HG03135 (cell line): ENCODE measurements around the gene QRICH1.

ENCODE experiments used
- ATAC-seq: cut with Tn5 transposase; IDR thresholded peaks from one replicate; pipeline ENCODE4 v1.9.1; 2021; ENCODE audit warnings: mild to moderate bottlenecking, moderate library complexity; ENCODE audit not compliant: unreplicated experiment

QRICH1 gene

GRCh38 chr3:49035281-49035680 is 58.6 kb downstream of the QRICH1 start:
- ATAC-seq: no peak

DNA sequence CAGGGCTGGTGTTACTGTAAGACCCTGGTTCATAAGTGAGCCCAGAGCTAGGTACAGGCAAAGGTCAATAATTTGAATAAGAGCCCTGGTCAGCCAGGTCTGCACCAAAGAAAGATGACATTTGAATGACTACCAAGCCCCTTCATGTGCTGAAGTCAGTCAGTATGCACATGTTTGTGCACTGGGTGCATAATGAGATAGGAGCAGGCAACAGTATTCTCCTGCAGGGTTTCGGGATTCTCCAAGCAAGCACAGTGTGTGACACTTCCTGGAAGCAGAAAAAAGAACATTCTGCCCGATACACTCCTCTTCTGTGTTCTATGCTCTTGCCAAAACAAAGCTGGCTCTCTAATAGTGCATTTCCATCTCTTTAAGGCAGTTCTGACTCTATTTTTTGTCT is 59.2 kb downstream of the QRICH1 start:
- no peak for ATAC-seq

GRCh38 chr3:49032646-49033304 is 61.1 kb downstream of the QRICH1 start:
- ATAC-seq: no peak

- no peak for ATAC-seq
These were observed 63.5 kb downstream of the QRICH1 start for GRCh38 chr3:49030321-49030720.

DNA sequence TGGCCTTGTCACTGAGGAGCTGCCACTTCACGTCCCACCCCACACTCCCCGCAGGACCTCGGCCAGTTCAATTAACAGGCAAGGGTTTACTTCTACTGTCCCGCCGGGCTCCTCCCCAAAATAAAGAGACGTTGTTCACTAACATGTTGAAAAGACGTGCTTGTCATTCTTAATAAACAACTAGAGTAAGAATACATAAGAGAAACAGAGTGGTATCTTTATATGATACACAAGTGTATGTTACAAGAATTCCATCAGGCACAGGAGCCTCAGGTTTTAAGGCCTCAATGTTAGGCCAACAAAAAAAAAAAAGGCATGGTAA is 64.3 kb downstream of the QRICH1 start:
- no peak for ATAC-seq

DNA sequence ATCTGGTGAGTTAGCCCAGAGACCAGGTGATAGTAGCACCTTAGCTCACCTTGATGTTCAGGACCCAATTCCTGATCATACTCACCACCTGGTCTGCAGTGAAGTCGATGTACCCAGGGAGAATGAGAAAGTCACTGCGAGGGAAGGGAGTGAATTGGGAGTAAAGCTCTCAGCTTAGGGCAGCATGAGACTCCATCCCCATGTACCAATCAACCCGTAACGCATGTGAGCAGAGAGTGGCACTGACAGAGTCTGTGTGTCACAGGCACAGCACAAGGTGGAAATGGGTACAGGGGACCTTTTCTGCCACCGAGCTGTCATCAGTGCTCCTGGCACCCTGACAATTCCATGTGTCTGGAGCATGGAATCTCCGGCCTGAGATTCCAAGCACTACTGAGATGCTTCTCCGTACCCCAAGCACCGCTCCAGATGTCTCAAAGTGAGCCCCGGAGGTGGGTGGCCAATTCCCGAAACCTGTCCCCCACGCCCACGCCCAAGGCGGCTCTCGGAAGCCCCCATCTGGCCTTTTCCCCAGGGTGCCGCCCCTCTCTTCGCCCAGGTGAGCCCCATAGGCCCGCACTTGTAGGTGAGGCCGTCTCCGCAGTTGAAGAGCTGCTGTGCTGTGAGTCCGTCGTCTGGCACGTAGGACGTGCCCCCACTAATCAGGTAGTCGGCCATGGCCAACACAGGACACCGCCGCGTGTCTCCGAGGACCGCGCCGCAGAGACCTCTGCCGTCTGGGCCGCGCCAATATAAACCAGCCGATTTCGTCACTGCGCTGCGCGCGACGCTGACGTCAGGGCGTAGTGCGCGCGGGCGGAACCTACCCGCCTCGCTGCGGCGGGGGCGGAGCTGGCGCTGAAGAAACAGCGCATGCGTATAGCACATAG is 65.0 kb downstream of the QRICH1 start, which contains the start of gene IMPDH2:
IMPDH2 (minus strand) TSS at position 726 of the 890 bp plus-strand sequence; CDS start at position 678, 48 bp downstream.
- ATAC-seq: peak; percentile 88

- no peak for ATAC-seq
These were observed 65.6 kb downstream of the QRICH1 start for GRCh38 chr3:49028298-49028672.

- no peak for ATAC-seq
These were observed 66.2 kb downstream of the QRICH1 start for GRCh38 chr3:49027634-49028033.

DNA sequence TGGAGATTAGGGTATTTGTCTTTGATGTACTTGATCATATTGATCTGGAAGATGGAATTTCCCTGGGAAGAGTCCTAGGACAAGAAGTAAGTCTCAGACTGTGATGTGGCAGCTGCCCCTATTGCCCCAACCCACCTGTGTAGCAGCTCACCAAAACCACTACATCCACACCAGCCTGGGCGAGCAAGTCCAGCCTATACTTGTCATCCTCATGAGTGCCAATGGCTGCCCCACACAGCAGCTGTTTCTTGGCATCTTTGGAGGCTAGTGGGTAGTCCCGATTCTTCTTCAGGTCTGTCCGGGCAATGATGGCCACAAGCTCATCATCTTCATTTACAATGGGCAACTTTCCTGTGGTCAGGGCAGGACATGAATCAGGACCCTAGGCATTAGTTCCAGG is 67.3 kb downstream of the QRICH1 start:
- no peak for ATAC-seq

DNA sequence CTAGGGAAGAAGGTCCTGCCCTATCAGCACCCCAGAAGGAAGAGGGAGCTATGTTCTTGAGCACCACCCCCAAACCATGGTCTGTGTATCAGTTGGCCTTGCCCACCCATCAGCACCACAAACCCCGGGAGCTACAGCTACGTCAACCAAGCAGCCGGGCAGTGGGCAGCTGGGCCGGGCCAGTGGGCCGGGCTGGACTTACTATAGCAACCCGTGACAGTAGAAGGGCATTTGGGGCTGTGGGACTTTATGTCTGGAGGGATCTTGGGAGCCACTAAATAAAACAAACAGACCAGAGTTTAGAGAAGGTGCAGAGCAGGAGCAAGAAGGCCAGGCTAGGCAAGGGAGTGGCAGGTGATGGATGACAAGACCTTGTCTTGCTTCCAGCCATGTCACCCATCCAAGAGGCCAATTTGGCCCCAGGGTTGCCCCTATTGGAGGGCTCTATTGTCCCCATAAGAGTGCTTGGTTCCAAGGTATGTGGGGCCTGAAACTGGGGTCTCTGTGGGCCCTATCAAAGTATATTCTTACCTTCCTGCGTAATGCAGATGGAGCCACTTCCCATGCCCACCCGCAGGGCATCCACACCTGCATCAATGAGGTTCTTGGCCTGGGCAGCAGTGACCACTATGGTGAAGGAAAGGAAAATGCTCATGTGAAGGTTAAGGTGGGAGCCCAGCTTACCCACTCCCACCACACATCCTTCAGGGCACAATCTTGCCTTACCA is 67.9 kb downstream of the QRICH1 start:
- no peak for ATAC-seq

DNA sequence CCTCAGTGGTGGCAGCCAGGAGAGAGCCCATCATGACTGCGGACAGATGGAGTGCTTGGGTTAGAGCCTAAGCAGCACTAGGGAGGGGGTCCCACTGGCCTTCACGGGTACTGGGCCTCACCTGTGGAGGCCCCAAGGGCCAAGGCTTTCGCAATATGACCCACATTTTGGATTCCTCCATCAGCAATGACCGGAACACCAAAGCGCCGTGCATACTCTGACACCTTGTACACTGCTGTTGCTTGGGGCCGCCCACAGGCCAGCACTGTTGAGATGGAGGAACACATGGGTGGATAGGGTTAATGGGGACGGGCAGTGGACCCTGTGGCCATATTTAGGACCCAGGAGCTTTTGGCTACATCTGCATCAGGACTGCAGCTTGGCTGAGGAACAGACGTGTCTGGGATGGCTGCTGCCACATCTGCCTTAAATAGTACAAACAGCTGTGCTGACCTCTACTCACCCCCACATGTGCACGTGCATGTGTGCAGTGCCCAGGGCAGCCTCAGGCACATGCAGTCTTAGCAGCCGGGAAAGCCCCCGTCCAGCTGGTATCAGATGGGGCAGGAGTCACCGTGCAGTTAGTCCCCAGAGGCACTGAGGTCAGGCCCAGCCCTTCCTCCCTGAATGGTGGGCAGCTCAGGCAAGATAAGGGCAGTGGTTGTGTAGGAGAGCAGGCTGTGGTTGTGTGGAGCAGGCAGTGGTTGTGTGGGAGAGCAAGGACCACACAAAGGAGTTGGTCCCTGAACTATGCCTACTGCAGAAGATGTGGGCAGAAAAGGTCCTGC is 68.7 kb downstream of the QRICH1 start:
- ATAC-seq: no peak

GRCh38 chr3:49024449-49024848 is 69.4 kb downstream of the QRICH1 start:
- no peak for ATAC-seq

DNA sequence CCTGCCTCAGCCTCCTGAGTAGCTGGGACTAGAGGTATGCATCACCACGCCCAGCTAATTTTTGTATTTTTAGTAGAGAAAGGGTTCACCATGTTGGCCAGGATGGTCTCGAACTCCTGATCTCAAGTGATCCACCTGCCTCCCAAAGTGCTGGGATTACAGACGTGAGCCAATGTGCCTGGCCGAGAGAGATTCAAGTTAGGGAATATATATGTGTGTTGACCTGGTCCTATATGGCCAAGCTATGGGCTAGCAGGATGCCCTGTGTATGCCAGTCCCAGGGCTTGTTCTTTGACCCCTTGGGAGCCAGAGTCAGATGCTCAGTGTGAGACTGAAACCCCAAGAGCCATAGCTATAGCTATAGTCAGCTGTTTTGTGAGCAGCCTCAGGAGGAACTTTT is 70.1 kb downstream of the QRICH1 start:
- no peak for ATAC-seq

- no peak for ATAC-seq
These were observed 71.1 kb downstream of the QRICH1 start for GRCh38 chr3:49022688-49023171.

- peak; percentile 52 for ATAC-seq
These were observed 71.8 kb downstream of the QRICH1 start, which contains the start of gene NDUFAF3 for GRCh38 chr3:49021813-49022687. TSS of gene NDUFAF3 (plus strand) at chr3:49022121. CDS start at chr3:49022145, 24 bp downstream.

DNA sequence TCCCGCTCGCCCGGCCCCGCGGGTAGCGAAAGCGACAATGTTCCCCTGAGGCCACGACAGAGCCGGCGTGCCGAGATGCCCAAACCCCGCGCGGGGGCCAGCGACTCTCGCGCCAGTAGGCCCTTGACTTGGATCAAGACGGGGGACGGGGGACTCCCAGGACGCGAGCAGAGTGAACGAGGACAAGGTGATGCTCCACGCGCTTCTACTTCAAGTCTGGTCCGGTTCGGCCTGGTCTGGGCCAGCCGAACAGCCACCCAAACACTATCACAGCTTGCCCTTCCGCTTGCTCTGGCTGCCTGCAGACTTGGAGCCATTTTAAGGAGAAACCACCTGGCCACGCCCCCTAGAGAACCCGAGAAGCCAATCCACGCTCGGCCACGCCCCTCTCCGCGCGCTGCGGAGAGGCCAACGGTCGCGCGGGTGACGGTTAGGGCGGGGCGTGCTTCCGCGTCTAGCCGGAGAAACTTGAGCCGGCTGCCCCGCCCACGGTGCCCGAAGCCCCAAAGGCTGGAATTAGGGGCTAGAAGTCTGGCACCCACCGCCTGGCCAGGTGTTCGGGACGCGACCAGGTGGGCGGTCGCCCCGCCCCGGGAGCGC is 72.6 kb downstream of the QRICH1 start:
- ATAC-seq: peak; percentile 41

GRCh38 chr3:49020330-49021212 is 73.3 kb downstream of the QRICH1 start:
- peak; percentile 1 for ATAC-seq

DNA sequence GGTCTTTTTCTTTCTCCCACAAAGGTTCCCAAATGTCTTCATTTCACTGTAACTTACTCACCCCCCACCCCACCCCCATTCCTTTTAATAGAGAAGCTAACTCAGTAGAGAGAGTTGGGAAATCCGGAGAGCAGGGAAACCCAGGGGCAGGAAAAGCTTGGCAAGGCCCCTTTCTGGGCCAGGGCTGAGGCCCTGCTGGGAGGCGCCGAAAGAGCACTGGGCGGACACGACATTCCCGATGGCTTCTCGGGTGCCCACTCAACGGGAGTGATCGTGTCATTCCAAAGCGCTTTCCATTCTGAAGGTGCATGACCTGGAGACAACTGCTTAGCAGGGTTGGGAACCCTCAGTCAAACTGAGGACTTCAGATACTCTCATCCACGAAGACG is 73.9 kb downstream of the QRICH1 start:
- no peak for ATAC-seq
